CD14-positive monocyte (primary cell): ENCODE results near the gene PODXL2. TPM values are rescaled to one million over a fixed set of nuclear protein-coding genes. Genes with fewer than 3 reads are reported as not detected.
A peak's percentile ranks its signal among the peaks of the same experiment; 100 is the strongest.

Experiments
- DNase-seq, 3 donors: peaks; one replicate each; pipeline ENCODE4 v3.0.0-alpha.2; 2011 to 2022
- H2AFZ ChIP-seq: 2 replicates; pipeline ENCODE4 v1.6.0; 2012; ENCODE audit warnings: mild to moderate bottlenecking, low read depth, low read length, inconsistent platforms; ENCODE audit not compliant: insufficient read depth, poor library complexity, severe bottlenecking
- H3K27ac ChIP-seq, 2 donors: 1 replicate in 1 of 2; 2 replicates in 1 of 2; pipeline ENCODE4 v1.5.1; 2012 to 2013; ENCODE audit warnings: low read length in 2 of 2, control low read depth in 1 of 2, inconsistent platforms in 1 of 2, low read depth in 1 of 2, mild to moderate bottlenecking in 1 of 2
- H3K27me3 ChIP-seq, 2 donors: one replicate each; pipeline versions ENCODE4 v1.6.0 to v1.6.1; 2011 to 2013; ENCODE audit warnings: low read length in 2 of 2; ENCODE audit not compliant: control insufficient read depth in 2 of 2, insufficient read depth in 2 of 2
- H3K36me3 ChIP-seq, 2 donors: replicated peaks in 1 of 2; 1 replicate in 1 of 2; 2 replicates in 1 of 2; pipeline versions ENCODE4 v1.5.1 to v1.6.1; 2012 to 2013; ENCODE audit warnings: low read length in 2 of 2, control low read depth in 1 of 2, inconsistent platforms in 1 of 2, mild to moderate bottlenecking in 1 of 2; ENCODE audit not compliant: insufficient read depth in 2 of 2, control insufficient read depth in 1 of 2
- H3K4me1 ChIP-seq, 2 donors: 1 replicate in 1 of 2; 2 replicates in 1 of 2; pipeline versions ENCODE4 v1.5.1 to v1.6.1; 2012 to 2013; ENCODE audit warnings: low read length in 2 of 2, control low read depth in 1 of 2, inconsistent platforms in 1 of 2, mild to moderate bottlenecking in 1 of 2, moderate library complexity in 1 of 2; ENCODE audit not compliant: insufficient read depth in 2 of 2, control insufficient read depth in 1 of 2
- H3K4me2 ChIP-seq: replicated peaks from 2 replicates; pipeline ENCODE3; 2012; ENCODE audit warnings: low read length, moderate library complexity, mild to moderate bottlenecking; ENCODE audit not compliant: poor library complexity, severe bottlenecking; ENCODE audit errors: extremely low read depth
- H3K4me3 ChIP-seq, 3 experiments: fragments of 200-600 bp in 1 of 3; sonication (generic) in 1 of 3; replicated peaks in 1 of 3; 1 replicate in 2 of 3; 2 replicates in 1 of 3; pipeline ENCODE4 v1.5.1; 2011 to 2013; ENCODE audit warnings: low read length in 3 of 3, mild to moderate bottlenecking in 3 of 3, control low read depth in 2 of 3, low read depth in 2 of 3, inconsistent platforms in 1 of 3, moderate library complexity in 1 of 3
- H3K79me2 ChIP-seq: 2 replicates; pipeline ENCODE4 v1.6.0; 2012; ENCODE audit warnings: mild to moderate bottlenecking, control low read depth, inconsistent platforms, low read length, moderate library complexity; ENCODE audit not compliant: insufficient read depth
- H3K9ac ChIP-seq: 2 replicates; pipeline ENCODE4 v1.6.0; 2017; ENCODE audit warnings: low read length, mild to moderate bottlenecking; ENCODE audit not compliant: insufficient read depth, poor library complexity, severe bottlenecking
- H3K9me3 ChIP-seq, 2 donors: replicated peaks in 1 of 2; 1 replicate in 1 of 2; 2 replicates in 1 of 2; pipeline versions ENCODE4 v1.5.1 to v1.6.1; 2012 to 2013; ENCODE audit warnings: low read length in 2 of 2, control low read depth in 1 of 2; ENCODE audit not compliant: control insufficient read depth in 1 of 2, insufficient read depth in 1 of 2
- H4K20me1 ChIP-seq: 2 replicates; pipeline ENCODE4 v1.6.0; 2012; ENCODE audit warnings: mild to moderate bottlenecking, low read length, control low read depth, moderate library complexity; ENCODE audit not compliant: insufficient read depth
- H3K27ac Mint-ChIP-seq, 7 donors: one replicate each; pipeline ENCODE4 v1.8.0; 2020; ENCODE audit warnings: mild to moderate bottlenecking in 7 of 7, mixed read lengths in 7 of 7, moderate library complexity in 6 of 7, inconsistent platforms in 2 of 7
- H3K27me3 Mint-ChIP-seq, 3 donors: one replicate each; pipeline ENCODE4 v1.8.0; 2021 to 2022; ENCODE audit warnings: low read depth in 3 of 3, mild to moderate bottlenecking in 3 of 3, mixed read lengths in 3 of 3, moderate library complexity in 3 of 3, inconsistent platforms in 1 of 3
- H3K36me3 Mint-ChIP-seq, 2 donors: one replicate each; pipeline ENCODE4 v1.8.0; 2020; ENCODE audit warnings: mixed read lengths in 2 of 2, inconsistent platforms in 1 of 2, mild to moderate bottlenecking in 1 of 2
- H3K4me1 Mint-ChIP-seq: one replicate; pipeline ENCODE4 v1.8.0; 2020; ENCODE audit warnings: mild to moderate bottlenecking, mixed read lengths
- H3K4me3 Mint-ChIP-seq, 2 donors: one replicate each; pipeline ENCODE4 v1.8.0; 2020; ENCODE audit warnings: mild to moderate bottlenecking in 2 of 2, mixed read lengths in 2 of 2, moderate library complexity in 1 of 2
- H3K9me3 Mint-ChIP-seq, 7 donors: one replicate each; pipeline ENCODE4 v1.8.0; 2020 to 2022; ENCODE audit warnings: mixed read lengths in 7 of 7, mild to moderate bottlenecking in 6 of 7, moderate library complexity in 6 of 7, inconsistent platforms in 2 of 7
- WGBS: methylation state at CpG from one replicate; pipeline ENCODE4 v1.1.5; 2013; ENCODE audit warnings: missing lambda C conversion rate; ENCODE audit not compliant: insufficient coverage; 5-methylcytosine and 5-hydroxymethylcytosine counted together
- intact Hi-C, 2 donors: fragments of 100-400 bp; cut with micrococcal nuclease; formaldehyde crosslinking; loops; one replicate each; pipeline versions ENCODE4 v1.15.0 to v1.15.1; 2023
- polyA plus RNA-seq, 3 donors: library from polyadenylated mRNA; depleted of rRNA in 1 of 3; unstranded in 2 of 3; stranded (reverse) in 1 of 3; fragments of 300-500 nt in 2 of 3; fragments of >200 nt in 1 of 3; fragmentation: Illumina TruSeq in 2 of 3; gene quantifications; 1 replicate in 2 of 3; 2 replicates in 1 of 3; pipeline ENCODE4 v1.2.3, GENCODE V29; 2012 to 2021
- TF ChIP-seq, protein P1 (sequence below): fragments of 200-600 bp; IDR thresholded peaks from one replicate; pipeline ENCODE4 v1.8.0; 2022; ENCODE audit warnings: antibody characterized with exemption, mild to moderate bottlenecking

Gene PODXL2
- polyA plus RNA-seq, 3 donors: 0.33 to 0.64 (median 0.43) TPM

DNA sequence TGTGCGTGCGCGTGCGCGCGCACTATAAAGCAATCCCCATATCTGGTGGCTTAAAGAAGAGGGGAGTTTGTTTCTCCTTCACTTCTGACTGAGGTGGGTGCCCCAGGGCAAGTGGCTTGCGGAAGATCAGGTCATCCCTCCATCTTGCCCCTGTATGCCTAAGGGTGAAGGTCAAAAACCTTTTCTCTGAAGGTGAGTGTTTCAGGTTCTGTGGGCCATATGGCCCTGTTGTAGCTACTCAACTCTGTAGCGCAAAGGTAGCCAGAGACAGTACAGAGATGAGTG lies 49.3 kb downstream of the PODXL2 start:
- peaks cover 26 to 43% of the 10 kb centered on the region in 2 donors for H3K36me3 ChIP-seq
- H3K27ac Mint-ChIP-seq: peak overlapping the region in 6 of 7 donors; percentile 15 to 85 (median 70)
- peaks cover 19% of the 10 kb centered on the region for H3K79me2 ChIP-seq
- peaks cover 0 to 3% (median 2%) of the 10 kb centered on the region in 3 donors for H3K27me3 Mint-ChIP-seq
- TF ChIP-seq, protein P1, sequence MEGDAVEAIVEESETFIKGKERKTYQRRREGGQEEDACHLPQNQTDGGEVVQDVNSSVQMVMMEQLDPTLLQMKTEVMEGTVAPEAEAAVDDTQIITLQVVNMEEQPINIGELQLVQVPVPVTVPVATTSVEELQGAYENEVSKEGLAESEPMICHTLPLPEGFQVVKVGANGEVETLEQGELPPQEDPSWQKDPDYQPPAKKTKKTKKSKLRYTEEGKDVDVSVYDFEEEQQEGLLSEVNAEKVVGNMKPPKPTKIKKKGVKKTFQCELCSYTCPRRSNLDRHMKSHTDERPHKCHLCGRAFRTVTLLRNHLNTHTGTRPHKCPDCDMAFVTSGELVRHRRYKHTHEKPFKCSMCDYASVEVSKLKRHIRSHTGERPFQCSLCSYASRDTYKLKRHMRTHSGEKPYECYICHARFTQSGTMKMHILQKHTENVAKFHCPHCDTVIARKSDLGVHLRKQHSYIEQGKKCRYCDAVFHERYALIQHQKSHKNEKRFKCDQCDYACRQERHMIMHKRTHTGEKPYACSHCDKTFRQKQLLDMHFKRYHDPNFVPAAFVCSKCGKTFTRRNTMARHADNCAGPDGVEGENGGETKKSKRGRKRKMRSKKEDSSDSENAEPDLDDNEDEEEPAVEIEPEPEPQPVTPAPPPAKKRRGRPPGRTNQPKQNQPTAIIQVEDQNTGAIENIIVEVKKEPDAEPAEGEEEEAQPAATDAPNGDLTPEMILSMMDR: no peak
- no peak overlapping the region for H3K4me3 ChIP-seq
- H4K20me1 ChIP-seq: peaks cover 45% of the 10 kb centered on the region
- peaks cover 57 to 63% of the 10 kb centered on the region in 2 donors for H3K36me3 Mint-ChIP-seq
- no peak overlapping the region for H3K4me3 Mint-ChIP-seq
- no peak overlapping the region for H3K9ac ChIP-seq
- no peak overlapping the region for H3K4me2 ChIP-seq
- H3K4me1 ChIP-seq: peaks cover 49 to 72% of the 10 kb centered on the region in 2 donors
- H3K9me3 ChIP-seq: peaks cover 0 to 8% of the 10 kb centered on the region in 2 donors
- H2AFZ ChIP-seq: no peak overlapping the region
- peaks cover 79% of the 10 kb centered on the region for H3K4me1 Mint-ChIP-seq
- DNase-seq: no peak
- intact Hi-C loops: loop anchor here (5.0 to 10.0 kb wide), 4 partner anchors 76 to 397 kb away; partner anchors contain the start of gene SEC61A1 (in 1 of the 2)
- no peaks in the 10 kb centered on the region for H3K27me3 ChIP-seq
- H3K27ac ChIP-seq: no peak overlapping the region
- H3K9me3 Mint-ChIP-seq: peaks cover 0 to 8% (median 0%) of the 10 kb centered on the region in 7 donors
- 100% methylated on average over 6 of the region's 8 CpGs for WGBS

DNA sequence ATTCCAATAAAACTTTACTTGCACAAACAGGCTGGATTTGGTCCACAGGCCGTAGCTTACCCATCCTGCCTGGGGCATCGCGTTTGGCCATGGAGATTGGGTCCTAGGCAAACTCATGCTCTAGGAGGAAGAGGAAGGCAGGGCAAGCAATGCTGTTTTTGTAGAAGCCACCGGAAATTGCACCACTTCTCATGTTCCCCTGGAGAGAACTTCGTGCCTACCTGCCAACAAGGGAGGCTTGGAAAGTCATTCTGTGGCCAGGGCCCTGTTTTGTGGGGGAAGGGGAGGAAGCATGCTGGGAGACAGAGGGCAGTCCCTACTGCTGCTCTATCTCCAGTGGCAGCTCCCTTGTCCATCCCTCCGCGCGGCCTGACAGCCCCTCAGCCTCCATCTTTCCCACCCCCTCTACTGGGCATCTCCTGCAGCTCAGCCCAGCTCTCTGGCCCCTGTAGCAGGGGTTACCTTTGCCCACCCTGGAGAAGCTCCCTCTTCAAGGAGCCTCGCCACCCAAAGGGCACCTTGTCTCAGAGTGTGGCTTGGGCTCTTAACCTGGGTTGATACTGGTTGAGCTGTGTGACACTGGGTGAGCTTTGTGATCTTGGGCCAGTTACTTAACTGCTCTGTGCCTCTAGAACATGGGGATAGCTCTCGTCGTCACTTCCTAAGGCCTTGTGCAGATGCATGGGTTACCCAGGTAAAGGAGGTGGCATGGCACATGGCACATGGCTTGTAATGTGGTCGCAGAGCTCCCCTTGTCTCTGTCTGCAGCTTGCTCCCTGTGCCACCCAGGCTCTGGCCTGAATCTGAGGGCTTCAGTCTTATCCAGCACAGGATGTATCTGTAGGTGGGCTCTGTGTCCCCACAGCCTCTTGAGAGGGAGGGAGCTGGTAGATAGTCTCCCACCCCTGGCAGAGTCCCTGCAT lies 49.9 kb downstream of the PODXL2 start:
- Mint-ChIP-seq H3K9me3 (peaks cover 0 to 8% (median 0%) of the 10 kb centered on the region in 7 donors), H3K4me1 (peaks cover 78% of the 10 kb centered on the region), H3K36me3 (peaks cover 57 to 63% of the 10 kb centered on the region in 2 donors), H3K4me3 (peak overlapping the region in 1 of 2 donors; percentile 39), H3K27ac (peak overlapping the region; percentile 15 to 85 (median 73)), H3K27me3 (peaks cover 0 to 3% (median 2%) of the 10 kb centered on the region in 3 donors)
- Histone ChIP-seq H3K9ac (no peak overlapping the region), H3K27me3 (no peaks in the 10 kb centered on the region), H3K4me3 (peak overlapping the region in 1 of 3 experiments; percentile 3), H3K4me1 (peaks cover 49 to 72% of the 10 kb centered on the region in 2 donors), H2AFZ (no peak overlapping the region), H3K9me3 (peaks cover 0 to 8% of the 10 kb centered on the region in 2 donors), H3K79me2 (peaks cover 13% of the 10 kb centered on the region), H4K20me1 (peaks cover 39% of the 10 kb centered on the region), H3K4me2 (peak overlapping the region; percentile 4), H3K36me3 (peaks cover 26 to 43% of the 10 kb centered on the region in 2 donors), H3K27ac (peak overlapping the region in 1 of 2 donors; percentile 7)
- TF ChIP-seq, protein P1: no peak
- intact Hi-C loops: loop anchor here (5.0 to 10.0 kb wide), 4 partner anchors 77 to 396 kb away; partner anchors contain the start of gene SEC61A1 (in 1 of the 2)
- 97% methylated on average over 6 of the region's 12 CpGs for WGBS
- peak; percentile 21 to 53 (median 52) for DNase-seq
